HEK293 (cell line): Measurements from ENCODE around the gene TSSK3.

Experiments used
- CTCF ChIA-PET: fragments of 350-600 bp; formaldehyde crosslinking; extraction: SDS; loops from one replicate; lab custom pipeline; 2021; ENCODE audit warnings: antibody characterized with exemption; lab: Yijun Ruan, JAX
- POLR2A ChIA-PET: fragments of 300-600 bp; formaldehyde crosslinking; extraction: SDS; loops from one replicate; lab custom pipeline; 2020; ENCODE audit warnings: antibody characterized with exemption, inconsistent platforms; lab: Yijun Ruan, JAX
- H3K27ac ChIP-seq: fragments of 200-500 bp; sonication (Bioruptor generic); 2 replicates; pipeline ENCODE4 v1.5.1; 2014; ENCODE audit warnings: low read depth, low read length, control low read depth, inconsistent platforms; ENCODE audit errors: extremely low read depth
- H3K36me3 ChIP-seq, 2 experiments: fragments of 200-500 bp in 1 of 2; sonication (Bioruptor generic) in 1 of 2; 1 replicate in 1 of 2; 2 replicates in 1 of 2; pipeline ENCODE4 v1.5.1; 2014 to 2017; ENCODE audit warnings: inconsistent platforms in 2 of 2, low read length in 2 of 2; ENCODE audit not compliant: control insufficient read depth in 2 of 2, insufficient read depth in 1 of 2
- H3K4me1 ChIP-seq: fragments of 200-500 bp; sonication (Bioruptor generic); 2 replicates; pipeline ENCODE4 v1.5.1; 2014; ENCODE audit warnings: mild to moderate bottlenecking, low read length, inconsistent platforms; ENCODE audit not compliant: control insufficient read depth, insufficient read depth
- H3K4me3 ChIP-seq: 2 replicates; pipeline ENCODE4 v1.5.1; 2011; ENCODE audit warnings: low read depth, mild to moderate bottlenecking, control low read depth, low read length, moderate library complexity
- H3K9me3 ChIP-seq: fragments of 200-500 bp; sonication (Bioruptor generic); 2 replicates; pipeline ENCODE4 v1.5.1; 2014; ENCODE audit warnings: low read depth, low read length, inconsistent platforms; ENCODE audit not compliant: control insufficient read depth, insufficient read depth
- KLF9 ChIP-seq: fragments of 450-650 bp; formaldehyde crosslinking; IDR thresholded peaks from 2 replicates; pipeline ENCODE4 v1.5.1; 2016; ENCODE audit warnings: missing biosample characterization, missing genetic modification characterization, low read depth
- PRDM2 ChIP-seq: fragments of 450-650 bp; formaldehyde crosslinking; IDR thresholded peaks from 2 replicates; pipeline ENCODE4 v1.5.1; 2016; ENCODE audit warnings: missing biosample characterization, missing genetic modification characterization, borderline replicate concordance
- RBAK ChIP-seq: fragments of 450-650 bp; formaldehyde crosslinking; IDR thresholded peaks from 2 replicates; pipeline ENCODE4 v1.5.1; 2016; ENCODE audit warnings: missing biosample characterization, missing genetic modification characterization
- ZBTB17 ChIP-seq: fragments of 450-650 bp; formaldehyde crosslinking; IDR thresholded peaks from 2 replicates; pipeline ENCODE4 v1.5.1; 2016; ENCODE audit warnings: missing biosample characterization, missing genetic modification characterization
- ZNF112 ChIP-seq: fragments of 450-650 bp; formaldehyde crosslinking; IDR thresholded peaks from 2 replicates; pipeline ENCODE4 v1.5.0; 2017; ENCODE audit warnings: missing biosample characterization, missing genetic modification characterization
- ZNF121 ChIP-seq: fragments of 450-650 bp; formaldehyde crosslinking; IDR thresholded peaks from 2 replicates; pipeline ENCODE4 v1.5.1; 2016; ENCODE audit warnings: missing biosample characterization, missing genetic modification characterization
- ZNF48 ChIP-seq: fragments of 450-650 bp; formaldehyde crosslinking; IDR thresholded peaks from 2 replicates; pipeline ENCODE4 v1.5.1; 2016; ENCODE audit warnings: missing biosample characterization, missing genetic modification characterization
- ZNF521 ChIP-seq: fragments of 450-650 bp; formaldehyde crosslinking; IDR thresholded peaks from 2 replicates; pipeline ENCODE4 v1.5.1; 2017; ENCODE audit warnings: missing biosample characterization, mild to moderate bottlenecking, missing genetic modification characterization
- ZNF629 ChIP-seq: fragments of 450-650 bp; formaldehyde crosslinking; IDR thresholded peaks from 2 replicates; pipeline ENCODE4 v1.5.1; 2017; ENCODE audit warnings: missing biosample characterization, missing genetic modification characterization
- ZNF677 ChIP-seq: fragments of 450-650 bp; IDR thresholded peaks from 2 replicates; pipeline ENCODE4 v1.5.0; 2018; ENCODE audit warnings: missing biosample characterization, mild to moderate bottlenecking, missing genetic modification characterization, moderate library complexity
- ZNF747 ChIP-seq: fragments of 450-650 bp; formaldehyde crosslinking; IDR thresholded peaks from 2 replicates; pipeline ENCODE4 v1.5.1; 2016; ENCODE audit warnings: missing biosample characterization, missing genetic modification characterization
- ZNF76 ChIP-seq: fragments of 450-650 bp; formaldehyde crosslinking; IDR thresholded peaks from 2 replicates; pipeline ENCODE4; 2016; ENCODE audit warnings: low read depth, missing biosample characterization, missing genetic modification characterization, borderline replicate concordance
- TF ChIP-seq, protein P1 (sequence below): fragments of 450-650 bp; IDR thresholded peaks from 2 replicates; pipeline ENCODE4 v1.5.1; 2018; ENCODE audit warnings: missing biosample characterization, missing genetic modification characterization
- TF ChIP-seq, protein P2 (sequence below): fragments of 450-650 bp; formaldehyde crosslinking; IDR thresholded peaks from 2 replicates; pipeline ENCODE4 v1.5.1; 2016; ENCODE audit warnings: missing biosample characterization, missing genetic modification characterization
- TF ChIP-seq, protein P3 (sequence below): fragments of 450-650 bp; formaldehyde crosslinking; IDR thresholded peaks from 2 replicates; pipeline ENCODE4 v1.5.1; 2016; ENCODE audit warnings: missing biosample characterization, missing genetic modification characterization

TSSK3 gene

GRCh38 chr1:32376199-32376598 is 13.9 kb downstream of the TSSK3 start (continued):
- TF ChIP-seq ZNF48 (tag by site-specific recombination) (no peak), ZBTB17 (no peak), ZNF747 (tag by site-specific recombination) (no peak), RBAK (tag by site-specific recombination) (no peak), KLF9 (no peak)
- TF ChIP-seq, protein P1, sequence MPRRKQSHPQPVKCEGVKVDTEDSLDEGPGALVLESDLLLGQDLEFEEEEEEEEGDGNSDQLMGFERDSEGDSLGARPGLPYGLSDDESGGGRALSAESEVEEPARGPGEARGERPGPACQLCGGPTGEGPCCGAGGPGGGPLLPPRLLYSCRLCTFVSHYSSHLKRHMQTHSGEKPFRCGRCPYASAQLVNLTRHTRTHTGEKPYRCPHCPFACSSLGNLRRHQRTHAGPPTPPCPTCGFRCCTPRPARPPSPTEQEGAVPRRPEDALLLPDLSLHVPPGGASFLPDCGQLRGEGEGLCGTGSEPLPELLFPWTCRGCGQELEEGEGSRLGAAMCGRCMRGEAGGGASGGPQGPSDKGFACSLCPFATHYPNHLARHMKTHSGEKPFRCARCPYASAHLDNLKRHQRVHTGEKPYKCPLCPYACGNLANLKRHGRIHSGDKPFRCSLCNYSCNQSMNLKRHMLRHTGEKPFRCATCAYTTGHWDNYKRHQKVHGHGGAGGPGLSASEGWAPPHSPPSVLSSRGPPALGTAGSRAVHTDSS (tag by site-specific recombination), result no peak

DNA sequence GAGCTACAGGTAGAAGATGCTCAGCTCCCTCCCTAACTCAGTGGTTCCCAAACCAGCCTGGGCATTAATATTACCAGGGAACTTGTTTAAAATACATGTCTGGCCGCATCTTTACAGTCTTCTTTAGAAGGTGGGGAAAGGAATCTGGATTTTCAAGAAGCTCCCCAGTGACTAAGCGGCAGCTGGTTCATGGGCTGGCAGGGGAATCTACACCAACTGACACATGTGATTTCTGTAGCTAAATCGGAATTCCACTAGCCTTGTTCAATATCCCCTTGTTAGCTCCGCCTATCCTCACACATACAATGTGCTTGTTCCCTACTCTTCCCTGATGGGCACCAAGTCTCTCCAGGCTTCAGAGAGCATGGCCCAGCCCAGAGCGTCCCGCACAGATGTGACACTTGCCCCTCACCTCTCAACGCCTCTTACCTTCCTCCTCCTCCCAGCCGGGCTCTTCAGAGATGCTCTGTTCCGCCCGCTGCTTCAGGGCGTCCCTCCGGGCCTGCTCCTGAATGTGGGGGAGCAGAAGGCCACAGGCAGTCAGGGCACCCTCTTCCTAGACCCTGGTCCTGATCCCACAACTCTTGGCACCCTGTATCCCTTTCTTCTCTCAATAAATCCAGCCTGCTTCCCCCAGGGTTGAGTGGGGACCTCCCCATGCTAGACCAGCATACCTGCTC is 15.3 kb downstream of the TSSK3 start:
- Histone ChIP-seq H3K4me3 (no peak overlapping the region), H3K4me1 (no peaks in the 10 kb centered on the region), H3K27ac (no peak overlapping the region), H3K36me3 (peaks cover 32 to 100% of the 10 kb centered on the region in 2 experiments; a peak in 2 of 3 replicates), H3K9me3 (no peaks in the 10 kb centered on the region)
- CTCF ChIA-PET, result interaction anchor here (0.6 to 1.1 kb wide), 2 partner anchors 23 to 164 kb away, joined by 3 read pairs; no protein-coding TSS in a partner anchor
- no peak for TF ChIP-seq ZNF521 (tag by site-specific recombination)
- TF ChIP-seq ZNF76 (tag by site-specific recombination), result no peak
- TF ChIP-seq, protein P2, sequence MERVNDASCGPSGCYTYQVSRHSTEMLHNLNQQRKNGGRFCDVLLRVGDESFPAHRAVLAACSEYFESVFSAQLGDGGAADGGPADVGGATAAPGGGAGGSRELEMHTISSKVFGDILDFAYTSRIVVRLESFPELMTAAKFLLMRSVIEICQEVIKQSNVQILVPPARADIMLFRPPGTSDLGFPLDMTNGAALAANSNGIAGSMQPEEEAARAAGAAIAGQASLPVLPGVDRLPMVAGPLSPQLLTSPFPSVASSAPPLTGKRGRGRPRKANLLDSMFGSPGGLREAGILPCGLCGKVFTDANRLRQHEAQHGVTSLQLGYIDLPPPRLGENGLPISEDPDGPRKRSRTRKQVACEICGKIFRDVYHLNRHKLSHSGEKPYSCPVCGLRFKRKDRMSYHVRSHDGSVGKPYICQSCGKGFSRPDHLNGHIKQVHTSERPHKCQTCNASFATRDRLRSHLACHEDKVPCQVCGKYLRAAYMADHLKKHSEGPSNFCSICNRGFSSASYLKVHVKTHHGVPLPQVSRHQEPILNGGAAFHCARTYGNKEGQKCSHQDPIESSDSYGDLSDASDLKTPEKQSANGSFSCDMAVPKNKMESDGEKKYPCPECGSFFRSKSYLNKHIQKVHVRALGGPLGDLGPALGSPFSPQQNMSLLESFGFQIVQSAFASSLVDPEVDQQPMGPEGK (tag by site-specific recombination), result no peak
- TF ChIP-seq ZNF121, result no peak
- TF ChIP-seq, protein P3, sequence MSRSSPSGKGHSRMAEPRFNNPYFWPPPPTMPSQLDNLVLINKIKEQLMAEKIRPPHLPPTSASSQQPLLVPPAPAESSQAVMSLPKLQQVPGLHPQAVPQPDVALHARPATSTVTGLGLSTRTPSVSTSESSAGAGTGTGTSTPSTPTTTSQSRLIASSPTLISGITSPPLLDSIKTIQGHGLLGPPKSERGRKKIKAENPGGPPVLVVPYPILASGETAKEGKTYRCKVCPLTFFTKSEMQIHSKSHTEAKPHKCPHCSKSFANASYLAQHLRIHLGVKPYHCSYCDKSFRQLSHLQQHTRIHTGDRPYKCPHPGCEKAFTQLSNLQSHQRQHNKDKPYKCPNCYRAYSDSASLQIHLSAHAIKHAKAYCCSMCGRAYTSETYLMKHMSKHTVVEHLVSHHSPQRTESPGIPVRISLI (tag by site-specific recombination), result no peak
- TF ChIP-seq PRDM2 (tag by site-specific recombination), result no peak
- no peak for TF ChIP-seq RBAK (tag by site-specific recombination)
- TF ChIP-seq ZNF629, result no peak
- no peak for TF ChIP-seq ZNF677
- no peak for TF ChIP-seq ZNF112 (tag by site-specific recombination)
- POLR2A ChIA-PET, result interaction anchor here (0.6 to 3.0 kb wide), 5 partner anchors 9 to 163 kb away, joined by 3 to 10 read pairs (median 3); partner anchors contain the start of gene BSDC1
